HEK293 (cell line): ENCODE measurements around the gene MAPK12.

Experiments used
- CTCF ChIA-PET: fragments of 350-600 bp; formaldehyde crosslinking; extraction: SDS; loops from one replicate; lab custom pipeline; 2021; ENCODE audit warnings: antibody characterized with exemption; lab: Yijun Ruan, JAX
- POLR2A ChIA-PET: fragments of 300-600 bp; formaldehyde crosslinking; extraction: SDS; loops from one replicate; lab custom pipeline; 2020; ENCODE audit warnings: antibody characterized with exemption, inconsistent platforms; lab: Yijun Ruan, JAX
- H3K27ac ChIP-seq: fragments of 200-500 bp; sonication (Bioruptor generic); 2 replicates; pipeline ENCODE4 v1.5.1; 2014; ENCODE audit warnings: low read depth, low read length, control low read depth, inconsistent platforms; ENCODE audit errors: extremely low read depth
- H3K36me3 ChIP-seq, 2 experiments: fragments of 200-500 bp in 1 of 2; sonication (Bioruptor generic) in 1 of 2; 1 replicate in 1 of 2; 2 replicates in 1 of 2; pipeline ENCODE4 v1.5.1; 2014 to 2017; ENCODE audit warnings: inconsistent platforms in 2 of 2, low read length in 2 of 2; ENCODE audit not compliant: control insufficient read depth in 2 of 2, insufficient read depth in 1 of 2
- H3K4me1 ChIP-seq: fragments of 200-500 bp; sonication (Bioruptor generic); 2 replicates; pipeline ENCODE4 v1.5.1; 2014; ENCODE audit warnings: mild to moderate bottlenecking, low read length, inconsistent platforms; ENCODE audit not compliant: control insufficient read depth, insufficient read depth
- H3K4me3 ChIP-seq: 2 replicates; pipeline ENCODE4 v1.5.1; 2011; ENCODE audit warnings: low read depth, mild to moderate bottlenecking, control low read depth, low read length, moderate library complexity
- H3K9me3 ChIP-seq: fragments of 200-500 bp; sonication (Bioruptor generic); 2 replicates; pipeline ENCODE4 v1.5.1; 2014; ENCODE audit warnings: low read depth, low read length, inconsistent platforms; ENCODE audit not compliant: control insufficient read depth, insufficient read depth
- GLIS2 ChIP-seq: fragments of 450-650 bp; formaldehyde crosslinking; IDR thresholded peaks from 2 replicates; pipeline ENCODE4 v1.5.1; 2016; ENCODE audit warnings: missing biosample characterization, missing genetic modification characterization
- KLF17 ChIP-seq: fragments of 450-650 bp; formaldehyde crosslinking; IDR thresholded peaks from 2 replicates; pipeline ENCODE4 v1.5.1; 2016; ENCODE audit warnings: missing biosample characterization, missing genetic modification characterization
- PRDM10 ChIP-seq: fragments of 450-650 bp; formaldehyde crosslinking; IDR thresholded peaks from 2 replicates; pipeline ENCODE4 v1.5.1; 2016; ENCODE audit warnings: missing biosample characterization, missing genetic modification characterization
- PRDM6 ChIP-seq: fragments of 450-650 bp; formaldehyde crosslinking; IDR thresholded peaks from 2 replicates; pipeline ENCODE4 v1.5.1; 2017; ENCODE audit warnings: missing biosample characterization, missing genetic modification characterization
- REPIN1 ChIP-seq: fragments of 450-650 bp; formaldehyde crosslinking; IDR thresholded peaks from 2 replicates; pipeline ENCODE4 v1.5.1; 2017; ENCODE audit warnings: missing biosample characterization, missing genetic modification characterization, low read depth
- REST ChIP-seq: fragments of 450-650 bp; formaldehyde crosslinking; IDR thresholded peaks from 2 replicates; pipeline ENCODE4 v1.5.1; 2016; ENCODE audit warnings: missing biosample characterization, missing genetic modification characterization
- ZBTB11 ChIP-seq: fragments of 450-650 bp; formaldehyde crosslinking; conservative IDR thresholded peaks from 2 replicates; pipeline ENCODE4 v1.5.1; 2016; ENCODE audit warnings: low read depth, missing biosample characterization, missing genetic modification characterization
- ZBTB8A ChIP-seq: fragments of 450-650 bp; formaldehyde crosslinking; IDR thresholded peaks from 2 replicates; pipeline ENCODE4 v1.5.1; 2016; ENCODE audit warnings: missing biosample characterization, missing genetic modification characterization
- ZIC2 ChIP-seq: fragments of 450-650 bp; formaldehyde crosslinking; IDR thresholded peaks from 2 replicates; pipeline ENCODE4 v1.5.1; 2016; ENCODE audit warnings: missing biosample characterization, missing genetic modification characterization
- ZNF10 ChIP-seq: fragments of 450-650 bp; formaldehyde crosslinking; IDR thresholded peaks from 2 replicates; pipeline ENCODE4 v1.5.1; 2017; ENCODE audit warnings: missing biosample characterization, missing genetic modification characterization
- ZNF302 ChIP-seq: fragments of 450-650 bp; formaldehyde crosslinking; IDR thresholded peaks from 2 replicates; pipeline ENCODE4 v1.5.1; 2016; ENCODE audit warnings: missing biosample characterization, missing genetic modification characterization, low read depth
- ZNF335 ChIP-seq: fragments of 450-650 bp; formaldehyde crosslinking; conservative IDR thresholded peaks from 2 replicates; pipeline ENCODE4 v1.5.1; 2016; ENCODE audit warnings: missing biosample characterization, missing genetic modification characterization
- ZNF423 ChIP-seq: fragments of 450-650 bp; formaldehyde crosslinking; IDR thresholded peaks from 2 replicates; pipeline ENCODE4 v1.5.1; 2016; ENCODE audit warnings: missing biosample characterization, missing genetic modification characterization
- ZNF488 ChIP-seq: fragments of 450-650 bp; formaldehyde crosslinking; IDR thresholded peaks from 2 replicates; pipeline ENCODE4 v1.5.1; 2016; ENCODE audit warnings: missing biosample characterization, missing genetic modification characterization
- ZNF549 ChIP-seq: fragments of 450-650 bp; IDR thresholded peaks from 2 replicates; pipeline ENCODE4 v1.5.1; 2018; ENCODE audit warnings: missing biosample characterization, missing genetic modification characterization, mild to moderate bottlenecking, inconsistent platforms, moderate library complexity
- ZNF76 ChIP-seq: fragments of 450-650 bp; formaldehyde crosslinking; IDR thresholded peaks from 2 replicates; pipeline ENCODE4; 2016; ENCODE audit warnings: low read depth, missing biosample characterization, missing genetic modification characterization, borderline replicate concordance
- ZNF843 ChIP-seq: fragments of 450-650 bp; formaldehyde crosslinking; IDR thresholded peaks from 2 replicates; pipeline ENCODE4 v1.5.1; 2016; ENCODE audit warnings: missing biosample characterization, missing genetic modification characterization
- ZXDB ChIP-seq: fragments of 450-650 bp; formaldehyde crosslinking; IDR thresholded peaks from 2 replicates; pipeline ENCODE4 v1.5.1; 2016; ENCODE audit warnings: missing biosample characterization, missing genetic modification characterization
- TF ChIP-seq, protein P1 (sequence below): fragments of 450-650 bp; formaldehyde crosslinking; IDR thresholded peaks from 2 replicates; pipeline ENCODE4 v1.5.1; 2016; ENCODE audit warnings: missing biosample characterization, missing genetic modification characterization

Gene MAPK12

GRCh38 chr22:50270666-50271394, 9.3 kb upstream of the MAPK12 start:
- POLR2A ChIA-PET: interaction anchor here (0.7 to 1.9 kb wide), 4 partner anchors 8 to 71 kb away, joined by 3 to 12 read pairs (median 8); partner anchors contain the start of gene MAPK12
- TF ChIP-seq ZNF488 (tag by site-specific recombination): no peak
- no peak for TF ChIP-seq ZNF549 (tag by site-specific recombination)
- TF ChIP-seq ZNF76 (tag by site-specific recombination): no peak
- TF ChIP-seq GLIS2 (tag by site-specific recombination): peak; percentile 93
- peak; percentile 98 for TF ChIP-seq REST (tag by site-specific recombination)
- peak; percentile 85 for TF ChIP-seq ZNF335 (tag by site-specific recombination)
- no peak for TF ChIP-seq KLF17
- TF ChIP-seq, protein P1, sequence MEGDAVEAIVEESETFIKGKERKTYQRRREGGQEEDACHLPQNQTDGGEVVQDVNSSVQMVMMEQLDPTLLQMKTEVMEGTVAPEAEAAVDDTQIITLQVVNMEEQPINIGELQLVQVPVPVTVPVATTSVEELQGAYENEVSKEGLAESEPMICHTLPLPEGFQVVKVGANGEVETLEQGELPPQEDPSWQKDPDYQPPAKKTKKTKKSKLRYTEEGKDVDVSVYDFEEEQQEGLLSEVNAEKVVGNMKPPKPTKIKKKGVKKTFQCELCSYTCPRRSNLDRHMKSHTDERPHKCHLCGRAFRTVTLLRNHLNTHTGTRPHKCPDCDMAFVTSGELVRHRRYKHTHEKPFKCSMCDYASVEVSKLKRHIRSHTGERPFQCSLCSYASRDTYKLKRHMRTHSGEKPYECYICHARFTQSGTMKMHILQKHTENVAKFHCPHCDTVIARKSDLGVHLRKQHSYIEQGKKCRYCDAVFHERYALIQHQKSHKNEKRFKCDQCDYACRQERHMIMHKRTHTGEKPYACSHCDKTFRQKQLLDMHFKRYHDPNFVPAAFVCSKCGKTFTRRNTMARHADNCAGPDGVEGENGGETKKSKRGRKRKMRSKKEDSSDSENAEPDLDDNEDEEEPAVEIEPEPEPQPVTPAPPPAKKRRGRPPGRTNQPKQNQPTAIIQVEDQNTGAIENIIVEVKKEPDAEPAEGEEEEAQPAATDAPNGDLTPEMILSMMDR (tag by site-specific recombination): 0 out of 2 replicates have a peak, but pooled peaks have one; percentile 1
- TF ChIP-seq PRDM10: peak; percentile 67; the same call in 1 of the 2 replicates
- no peak for TF ChIP-seq ZNF10 (tag by site-specific recombination)
- TF ChIP-seq REPIN1: no peak
- peak; percentile 7 for TF ChIP-seq ZBTB8A (tag by site-specific recombination)
- 0 out of 2 replicates have a peak, but pooled peaks have one; percentile 19 for TF ChIP-seq ZBTB11 (tag by site-specific recombination)
- TF ChIP-seq ZIC2 (tag by site-specific recombination): 0 out of 2 replicates have a peak, but pooled peaks have one; percentile 13
- 0 out of 2 replicates have a peak, but pooled peaks have one; percentile 28 for TF ChIP-seq ZXDB
- TF ChIP-seq ZNF423 (tag by site-specific recombination): no peak
- no peak for TF ChIP-seq PRDM6
- no peak for TF ChIP-seq ZNF302 (tag by site-specific recombination)
- TF ChIP-seq ZNF843 (tag by site-specific recombination): no peak

More at GRCh38 chr22:50270666-50271394, 9.3 kb upstream of the MAPK12 start:
- Histone ChIP-seq H3K9me3 (no peaks in the 10 kb centered on the region), H3K4me3 (peak overlapping the region; percentile 48), H3K27ac (peak overlapping the region; percentile 64), H3K36me3 (peaks cover 0 to 15% of the 10 kb centered on the region in 2 experiments; a peak in 1 of 3 replicates), H3K4me1 (peaks cover 14% of the 10 kb centered on the region)
- CTCF ChIA-PET: interaction anchor here (1.0 to 6.3 kb wide), 4 partner anchors 9 to 71 kb away, joined by 6 to 42 read pairs (median 11); partner anchors contain the start of genes HDAC10 and MAPK12
